Ureter (tissue), 1 donor: Measurements from ENCODE around the gene GTSE1. TPM values are rescaled to one million over a fixed set of nuclear protein-coding genes. Genes with fewer than 3 reads are reported as not detected.
"Not testable (repeated sequence)": the region's sequence is repeated elsewhere in the genome, so short reads cannot be mapped to it uniquely, and the experiment has no call there.

Experiments used
- DNase-seq: peaks from one replicate; pipeline ENCODE4 v3.0.0-alpha.2; 2020; ENCODE audit warnings: low spot score
- total RNA-seq: library from RNA; stranded (reverse); gene quantifications from one replicate; pipeline ENCODE4 v1.2.4, GENCODE V29; 2023
- donor health status: DM: yes; HTN: yes; CAD: no.

GTSE1 gene, protein sequence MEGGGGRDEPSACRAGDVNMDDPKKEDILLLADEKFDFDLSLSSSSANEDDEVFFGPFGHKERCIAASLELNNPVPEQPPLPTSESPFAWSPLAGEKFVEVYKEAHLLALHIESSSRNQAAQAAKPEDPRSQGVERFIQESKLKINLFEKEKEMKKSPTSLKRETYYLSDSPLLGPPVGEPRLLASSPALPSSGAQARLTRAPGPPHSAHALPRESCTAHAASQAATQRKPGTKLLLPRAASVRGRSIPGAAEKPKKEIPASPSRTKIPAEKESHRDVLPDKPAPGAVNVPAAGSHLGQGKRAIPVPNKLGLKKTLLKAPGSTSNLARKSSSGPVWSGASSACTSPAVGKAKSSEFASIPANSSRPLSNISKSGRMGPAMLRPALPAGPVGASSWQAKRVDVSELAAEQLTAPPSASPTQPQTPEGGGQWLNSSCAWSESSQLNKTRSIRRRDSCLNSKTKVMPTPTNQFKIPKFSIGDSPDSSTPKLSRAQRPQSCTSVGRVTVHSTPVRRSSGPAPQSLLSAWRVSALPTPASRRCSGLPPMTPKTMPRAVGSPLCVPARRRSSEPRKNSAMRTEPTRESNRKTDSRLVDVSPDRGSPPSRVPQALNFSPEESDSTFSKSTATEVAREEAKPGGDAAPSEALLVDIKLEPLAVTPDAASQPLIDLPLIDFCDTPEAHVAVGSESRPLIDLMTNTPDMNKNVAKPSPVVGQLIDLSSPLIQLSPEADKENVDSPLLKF
- 1.6 TPM for total RNA-seq

DNA sequence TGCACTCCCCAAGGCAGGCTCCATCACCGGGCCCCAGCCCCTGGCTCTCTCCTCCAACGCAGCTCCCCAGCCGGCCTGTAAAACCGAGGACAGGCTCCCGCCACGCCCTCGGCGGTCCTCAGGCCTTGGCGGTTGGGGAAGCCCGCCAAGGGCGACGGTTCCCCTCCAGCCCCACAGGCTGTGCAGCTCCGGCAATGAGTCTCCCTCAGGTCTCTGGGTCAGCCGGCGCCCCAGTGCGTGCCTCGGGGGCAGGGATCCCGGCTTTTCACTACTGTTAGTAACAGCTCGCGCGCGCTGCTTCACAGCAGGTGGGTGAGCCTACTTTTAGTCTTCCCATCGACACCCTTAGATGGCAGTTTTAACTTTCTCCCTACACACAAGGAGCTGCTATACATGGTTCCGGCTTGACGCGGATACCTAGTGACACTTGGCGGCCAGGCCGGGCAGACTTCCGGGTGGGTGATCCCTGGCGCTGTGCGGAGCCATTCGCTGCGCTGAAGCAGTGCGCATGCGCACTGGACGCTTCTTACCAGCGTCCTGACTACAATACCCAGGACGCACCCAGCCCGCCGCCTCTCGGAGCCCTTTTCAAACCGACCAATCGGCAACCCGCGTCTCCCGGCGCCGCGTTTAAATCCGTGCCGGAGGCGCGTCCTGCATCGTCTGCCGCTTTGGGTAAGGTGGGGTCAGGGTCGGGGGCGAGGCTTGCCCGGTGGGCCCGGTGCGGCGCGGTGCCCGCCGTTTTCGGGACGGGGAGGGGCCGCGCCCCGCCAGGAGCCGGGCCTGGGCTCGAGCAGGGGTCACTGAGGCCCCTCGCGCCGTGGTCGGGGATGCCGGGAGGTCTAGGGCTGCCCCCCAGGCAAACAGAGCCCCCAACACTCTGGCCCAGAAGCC, at the start of gene GTSE1:
Gene GTSE1, plus strand, starts transcription at position 614 of the 894 bp plus-strand sequence. CDS start 531 bp downstream, outside the sequence.
- peak; percentile 98 for DNase-seq

DNA sequence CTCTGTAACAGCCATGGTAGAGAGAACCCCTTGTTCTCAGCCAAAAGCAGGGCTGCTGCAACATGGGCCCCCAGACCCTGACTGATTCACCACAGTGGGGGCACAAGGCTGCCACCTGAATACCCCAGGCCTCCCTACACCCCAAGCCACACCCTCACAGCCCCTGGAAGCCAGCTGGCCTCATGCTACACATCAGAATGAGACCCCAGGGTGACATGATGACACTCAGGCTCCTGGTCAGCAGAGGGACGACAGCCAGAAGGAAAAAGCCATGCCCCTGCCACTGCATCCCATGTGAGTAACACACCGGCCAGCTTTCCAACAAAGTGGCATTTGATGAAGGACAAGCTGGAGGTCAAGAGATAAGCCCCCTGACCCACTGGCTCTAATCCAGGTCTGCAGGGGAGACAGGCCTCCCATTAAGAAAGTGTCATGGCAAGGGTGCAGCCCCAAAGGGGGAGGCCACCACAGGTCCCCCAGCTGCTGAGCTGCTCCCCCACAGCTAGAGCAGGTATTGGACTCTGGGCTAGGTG, 49.2 kb upstream of the GTSE1 start:
- DNase-seq = no peak

DNA sequence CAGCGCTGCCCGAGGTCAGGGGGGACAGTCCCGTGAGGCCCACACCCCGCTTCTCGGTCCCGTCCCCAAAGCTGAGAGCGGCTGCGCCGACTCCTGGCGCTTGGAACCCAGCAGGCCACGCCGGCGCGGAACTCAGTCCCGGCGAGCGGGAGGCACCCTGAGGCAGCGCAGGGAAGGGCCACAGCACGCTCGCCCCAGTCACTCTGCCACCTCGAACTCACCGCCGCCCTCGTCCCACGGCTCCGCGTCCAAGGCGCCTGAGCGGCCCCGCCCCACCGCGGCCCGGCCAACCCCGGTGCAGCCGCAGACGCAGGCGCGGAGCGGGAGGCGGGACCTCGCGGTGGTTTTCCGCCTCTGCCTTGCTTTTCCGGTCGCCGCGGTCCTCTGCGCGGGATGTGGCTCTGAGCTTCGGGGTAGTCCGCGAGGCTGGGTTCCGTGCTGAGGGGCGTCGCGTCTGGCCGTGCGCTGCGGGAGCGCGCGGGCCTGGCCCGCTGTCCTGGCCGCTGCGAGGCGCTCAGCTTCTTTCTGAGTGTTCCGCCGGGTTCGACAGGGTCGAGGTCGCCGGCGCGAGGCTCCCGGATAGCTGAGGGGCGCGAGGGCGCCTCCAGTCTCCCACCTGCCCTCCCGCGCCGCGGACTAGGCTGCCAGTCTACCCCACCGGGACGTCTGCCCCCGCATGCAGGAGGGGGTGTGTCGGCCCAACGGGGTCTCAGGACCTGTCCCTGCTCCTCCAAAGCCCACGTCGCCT, 46.5 kb upstream of the GTSE1 start, which contains the start of gene CDPF1:
Gene CDPF1, minus strand, starts transcription at position 259 of the 748 bp plus-strand sequence. CDS start 2,009 bp downstream, outside the sequence.
- peak; percentile 91 for DNase-seq

DNA sequence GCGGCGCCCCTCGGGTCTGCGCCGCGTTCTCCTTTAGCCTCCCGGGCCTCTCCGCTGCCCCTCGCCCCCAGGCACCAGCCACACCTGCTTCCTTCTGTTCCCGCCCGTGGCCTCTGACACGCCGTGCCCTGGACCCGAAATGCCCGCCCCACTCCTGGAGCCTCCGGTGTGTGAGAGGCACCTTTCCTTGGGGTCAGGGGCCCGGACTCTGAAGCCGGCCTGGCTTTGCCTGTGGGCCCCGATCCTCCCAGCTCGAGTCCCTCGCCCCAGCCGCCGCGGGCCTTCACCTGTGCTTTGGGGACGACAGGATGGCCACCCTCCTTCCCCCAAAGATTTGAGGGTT, 45.9 kb upstream of the GTSE1 start:
- DNase-seq = no peak

DNA sequence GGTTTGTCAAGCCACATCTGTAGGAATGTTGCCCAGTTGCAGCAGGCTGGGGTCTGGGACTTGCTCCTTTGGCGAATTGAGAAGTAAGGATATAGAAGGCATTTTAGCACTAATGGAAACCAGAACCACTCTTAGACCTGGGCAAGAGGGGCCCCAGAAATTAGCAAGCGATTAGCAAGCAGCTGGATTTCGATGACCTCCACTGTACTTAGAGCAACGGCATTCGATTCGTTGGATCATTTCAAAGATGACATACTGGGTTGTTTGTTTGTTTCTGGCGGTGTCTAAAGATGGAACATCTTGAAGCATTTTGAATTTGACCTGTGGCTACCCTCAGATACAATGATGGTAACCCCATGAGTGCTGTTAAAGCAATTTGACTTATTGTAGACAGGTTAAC, 45.4 kb upstream of the GTSE1 start:
- no peak for DNase-seq

DNA sequence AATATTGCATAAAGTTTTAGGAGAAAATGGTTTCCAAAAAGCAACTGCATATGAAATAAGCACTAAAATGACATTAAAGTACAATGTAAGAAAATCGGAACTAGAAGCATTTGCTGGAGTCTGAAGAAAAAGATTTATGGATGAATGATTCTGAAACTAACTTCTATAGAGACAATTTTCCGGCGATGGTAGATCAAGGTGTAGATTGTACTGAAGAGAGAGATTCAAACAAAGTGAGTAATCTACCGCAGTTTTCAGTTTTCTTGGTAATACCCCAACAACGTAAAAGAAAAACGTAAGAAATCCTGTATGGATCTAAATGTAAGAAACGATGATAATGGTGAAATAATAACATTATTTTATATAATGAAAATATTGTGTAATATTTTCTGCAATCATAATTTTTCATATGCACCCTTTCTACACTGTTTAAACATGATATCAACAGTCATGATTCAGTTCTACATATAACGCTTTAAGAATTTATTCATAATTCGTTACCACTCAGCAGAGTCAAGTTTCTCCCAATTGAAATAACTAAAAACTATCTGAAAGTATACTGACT, 44.8 kb upstream of the GTSE1 start:
- DNase-seq = no peak

DNA sequence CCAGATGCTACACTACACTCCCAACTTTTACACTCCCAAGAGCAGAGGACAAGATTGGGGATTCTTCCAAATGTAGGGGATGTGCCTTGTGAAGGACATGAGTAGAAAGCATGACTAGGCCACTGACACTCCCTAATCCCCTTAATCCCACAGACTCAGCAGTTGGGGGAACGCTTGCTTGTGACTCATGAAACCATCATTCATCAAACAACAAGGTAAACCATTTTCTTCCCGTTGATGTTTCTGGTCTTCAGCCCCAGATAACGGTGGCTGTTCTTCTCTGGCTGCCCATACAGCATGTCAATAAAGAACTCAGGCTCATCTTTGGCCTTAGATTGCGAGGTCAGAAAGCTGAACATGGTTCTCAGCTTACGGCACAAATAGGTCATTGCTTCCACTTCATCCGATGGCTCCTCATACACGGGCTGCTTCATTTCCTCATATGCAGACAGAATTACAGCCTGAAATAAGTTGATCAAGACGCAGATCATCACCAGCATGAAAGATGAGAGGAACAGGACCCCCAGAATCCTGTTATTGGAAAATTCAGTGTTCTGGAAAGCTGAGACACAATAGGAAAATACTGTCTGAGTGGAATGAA, 40.2 kb upstream of the GTSE1 start:
- no peak for DNase-seq

DNA sequence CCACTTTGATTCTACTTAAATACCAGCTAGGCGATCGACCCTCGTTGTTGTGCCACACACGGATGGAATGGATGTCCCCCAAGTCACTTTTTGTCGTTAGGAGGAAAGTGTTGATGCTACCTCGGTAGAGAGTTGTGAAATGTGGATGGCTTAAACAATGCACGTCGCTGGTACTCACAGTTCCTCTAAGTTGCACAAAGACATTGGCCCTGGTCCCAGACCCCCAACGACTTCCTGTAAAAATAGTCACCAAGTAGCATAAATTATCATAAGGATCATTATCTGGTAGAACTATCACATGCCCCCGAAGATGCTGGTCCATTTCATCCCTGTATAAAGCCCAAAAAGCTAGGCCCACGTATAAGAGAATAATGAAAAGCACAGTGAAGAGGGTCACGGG, 37.3 kb upstream of the GTSE1 start:
- no peak for DNase-seq

DNA sequence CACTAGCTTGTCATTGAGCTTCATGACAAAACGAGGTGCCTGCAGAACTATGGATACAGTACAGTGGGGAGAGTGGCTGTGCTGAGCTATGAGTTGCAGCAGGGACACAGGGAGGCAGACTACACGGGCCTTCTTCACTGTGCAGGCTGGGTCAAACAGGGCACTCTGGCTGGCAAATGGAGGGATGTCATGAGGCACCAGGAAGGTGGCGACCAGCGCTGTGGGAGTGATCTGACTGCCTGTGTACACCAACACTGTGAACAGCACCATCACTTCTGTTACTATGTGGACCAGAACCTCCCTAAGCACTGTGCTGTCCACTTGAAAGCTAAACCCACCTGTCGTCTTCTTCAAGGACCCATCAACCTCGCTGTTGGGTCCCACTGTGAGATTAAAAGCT, 36.6 kb upstream of the GTSE1 start:
- DNase-seq = no peak

DNA sequence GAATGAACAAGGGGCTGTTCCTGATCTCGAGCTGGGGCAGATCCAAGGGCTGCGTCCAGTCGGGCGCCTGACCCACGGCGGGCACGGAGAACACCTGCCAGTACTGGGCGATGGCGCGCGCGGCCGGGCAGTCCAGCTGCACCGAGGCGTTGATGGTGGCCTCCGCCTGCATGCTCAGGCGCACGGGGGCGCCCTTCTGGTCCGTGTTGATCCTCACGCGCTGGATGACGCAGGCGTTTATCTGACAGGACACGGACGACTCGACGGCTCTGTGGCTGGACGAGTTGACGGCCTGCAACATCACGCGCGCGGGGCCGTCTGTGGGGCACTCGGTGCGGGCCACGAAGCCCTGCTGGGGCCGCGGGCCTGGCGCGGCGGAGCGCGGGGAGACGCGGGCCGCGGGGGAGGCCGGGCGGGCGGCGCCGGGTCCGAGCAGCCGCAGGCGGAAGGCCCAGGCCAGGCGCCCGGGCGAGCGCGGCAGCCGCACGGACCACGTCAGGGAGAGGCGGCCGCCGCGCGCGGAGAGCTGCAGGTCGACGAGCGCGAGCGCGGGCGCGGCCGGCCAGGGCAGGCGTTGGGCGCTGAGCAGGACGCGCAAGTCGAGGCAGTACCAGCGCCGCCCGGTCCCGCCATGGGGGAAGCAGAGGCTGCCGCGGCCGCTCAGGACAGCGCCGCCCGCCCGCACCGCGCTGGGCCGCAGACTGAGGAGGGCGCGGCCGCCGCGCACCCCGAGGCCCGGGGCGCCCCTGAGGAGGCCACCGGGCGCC, 34.0 kb upstream of the GTSE1 start:
- DNase-seq = no peak

DNA sequence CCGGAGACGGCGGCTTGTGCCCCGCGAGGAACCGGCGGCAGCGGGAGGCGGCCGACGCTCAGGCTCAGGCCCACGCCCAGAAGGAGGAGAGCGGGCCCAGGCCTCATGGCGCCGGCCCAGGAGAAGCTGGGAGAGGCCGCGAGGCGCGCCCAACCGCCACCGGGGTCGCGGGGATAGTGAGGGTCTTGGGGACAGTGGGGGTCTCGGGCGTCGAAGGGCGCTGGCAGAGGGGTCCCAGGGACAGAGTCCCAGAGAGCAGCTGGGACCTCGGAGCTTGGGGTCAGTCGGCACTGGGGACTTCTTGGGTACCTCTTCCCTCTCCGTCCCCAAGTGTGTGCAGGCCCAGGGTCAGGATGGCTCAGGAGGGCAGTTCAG, 33.5 kb upstream of the GTSE1 start, which contains the start of gene PKDREJ:
Gene PKDREJ, minus strand, starts transcription at position 128 of the 375 bp plus-strand sequence. Its CDS starts 21 bp downstream, at position 107.
- no peak for DNase-seq

DNA sequence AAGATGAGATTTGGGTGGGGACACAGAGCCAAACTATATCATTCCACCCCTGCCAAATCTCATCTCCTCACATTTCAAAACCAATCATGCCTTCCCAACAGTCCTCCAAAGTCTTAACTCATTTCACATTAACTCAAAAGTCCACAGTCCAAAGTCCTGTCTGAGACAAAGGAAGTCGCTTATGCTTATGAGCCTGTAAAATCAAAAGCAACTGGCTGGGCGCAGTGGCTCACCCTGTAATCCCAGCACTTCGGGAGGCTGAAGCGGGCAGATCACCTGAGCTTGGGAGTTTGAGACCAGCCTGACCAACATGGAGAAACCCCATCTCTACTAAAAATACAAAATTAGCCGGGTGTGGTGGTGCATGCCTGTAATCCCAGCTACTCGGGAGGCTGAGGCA, 32.1 kb upstream of the GTSE1 start:
- DNase-seq = not testable (repeated sequence)

DNA sequence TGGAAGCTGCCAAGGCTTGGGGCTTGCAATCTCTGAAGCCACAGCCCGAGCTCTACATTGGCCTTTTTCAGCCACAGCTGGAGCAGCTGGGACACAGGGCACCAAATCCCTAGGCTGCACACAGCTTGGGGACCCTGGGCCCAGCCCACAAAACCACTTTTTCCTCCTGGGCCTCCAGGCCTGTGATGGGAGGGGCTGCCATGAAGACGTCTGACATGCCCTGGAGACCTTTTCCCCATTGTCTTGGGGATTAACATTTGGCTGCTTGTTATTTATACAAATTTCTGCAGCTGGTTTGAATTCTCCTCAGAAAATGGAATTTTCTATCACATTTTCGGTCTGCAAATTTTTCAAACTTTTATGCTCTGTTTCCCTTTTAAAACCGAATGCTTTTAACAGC, 31.0 kb upstream of the GTSE1 start:
- not testable (repeated sequence) for DNase-seq

DNA sequence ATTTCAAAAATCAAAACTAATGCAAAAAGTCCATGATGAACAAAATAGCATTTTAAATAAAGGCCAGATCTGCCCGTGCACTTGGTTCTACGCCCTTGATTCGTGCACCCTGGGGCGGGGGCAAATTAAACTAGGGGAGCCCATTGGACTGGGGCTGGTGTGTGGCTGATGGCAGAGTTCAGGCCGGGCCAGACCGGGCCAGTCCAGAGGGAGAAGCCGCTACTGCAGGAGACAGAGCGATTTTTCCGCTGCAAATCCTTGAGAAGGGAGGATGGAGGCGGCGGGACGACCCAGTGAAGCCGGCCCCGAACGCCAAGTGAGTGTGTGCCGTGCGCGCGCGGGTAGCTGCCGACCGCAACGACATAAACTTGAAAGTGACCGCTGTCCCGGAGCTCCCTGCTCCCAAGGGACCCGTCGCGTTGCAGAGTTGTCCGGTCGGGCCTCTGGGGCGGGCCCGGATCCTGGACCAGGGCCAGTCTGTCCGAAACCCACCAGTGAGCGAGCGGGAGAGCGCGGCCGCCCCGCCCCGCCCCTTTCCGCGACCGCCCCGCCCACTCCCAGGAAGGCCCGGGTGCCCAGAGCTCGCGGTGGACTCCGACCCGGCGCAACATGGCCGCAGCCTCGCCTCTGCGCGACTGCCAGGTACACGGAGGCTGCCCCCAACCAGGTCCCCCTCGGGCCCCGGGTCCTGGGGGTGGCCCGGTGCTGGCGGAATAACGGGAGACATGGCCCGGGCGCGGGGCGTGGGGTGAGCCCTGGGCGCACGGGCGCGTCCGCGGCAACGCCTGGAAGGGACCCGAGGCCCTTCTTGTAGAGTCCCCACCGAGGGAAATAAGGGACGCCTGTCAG, 29.0 kb upstream of the GTSE1 start, which contains the start of gene TTC38:
Gene TTC38, plus strand, starts transcription at position 578 of the 849 bp plus-strand sequence. Its CDS starts 32 bp downstream, at position 610.
- DNase-seq = peak; percentile 91

DNA sequence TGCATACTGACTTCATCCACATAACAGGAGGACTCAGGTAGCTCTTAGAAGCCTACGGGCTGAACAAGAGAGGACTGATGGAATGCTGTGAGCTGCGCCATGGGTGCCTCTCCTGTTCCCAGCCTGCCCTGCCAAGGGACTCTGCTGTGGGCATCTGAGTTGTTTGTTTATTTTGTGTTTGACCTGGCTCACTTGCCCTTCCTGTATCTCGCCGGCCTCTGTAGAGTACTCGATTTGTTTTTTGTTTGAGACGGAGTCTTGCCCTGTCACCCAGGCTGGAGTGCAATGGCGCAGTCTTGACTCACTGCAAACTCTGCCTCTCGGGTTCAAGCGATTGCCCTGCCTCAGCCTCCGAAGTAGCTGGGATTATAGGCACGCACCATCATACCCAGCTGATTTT, 27.1 kb upstream of the GTSE1 start:
- no peak for DNase-seq

DNA sequence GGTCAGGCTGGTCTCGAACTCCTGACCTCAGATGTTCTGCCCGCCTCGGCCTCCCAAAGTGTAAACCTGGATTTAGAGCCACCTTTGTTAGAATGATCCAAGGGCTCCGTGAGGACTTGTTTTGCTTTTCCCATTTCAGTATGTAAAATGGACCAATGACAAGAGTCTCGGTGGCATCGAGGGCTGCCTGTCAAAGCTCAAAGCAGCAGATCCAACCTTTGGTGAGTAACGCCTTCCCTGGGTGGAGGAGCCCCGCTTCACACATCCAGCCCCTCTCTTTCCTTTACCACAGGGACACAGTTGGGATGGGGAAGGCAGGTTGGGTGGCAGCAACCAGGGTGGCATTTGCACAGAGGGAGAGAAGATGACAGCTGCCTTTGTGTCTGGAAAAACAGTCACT, 24.5 kb upstream of the GTSE1 start:
- no peak for DNase-seq

DNA sequence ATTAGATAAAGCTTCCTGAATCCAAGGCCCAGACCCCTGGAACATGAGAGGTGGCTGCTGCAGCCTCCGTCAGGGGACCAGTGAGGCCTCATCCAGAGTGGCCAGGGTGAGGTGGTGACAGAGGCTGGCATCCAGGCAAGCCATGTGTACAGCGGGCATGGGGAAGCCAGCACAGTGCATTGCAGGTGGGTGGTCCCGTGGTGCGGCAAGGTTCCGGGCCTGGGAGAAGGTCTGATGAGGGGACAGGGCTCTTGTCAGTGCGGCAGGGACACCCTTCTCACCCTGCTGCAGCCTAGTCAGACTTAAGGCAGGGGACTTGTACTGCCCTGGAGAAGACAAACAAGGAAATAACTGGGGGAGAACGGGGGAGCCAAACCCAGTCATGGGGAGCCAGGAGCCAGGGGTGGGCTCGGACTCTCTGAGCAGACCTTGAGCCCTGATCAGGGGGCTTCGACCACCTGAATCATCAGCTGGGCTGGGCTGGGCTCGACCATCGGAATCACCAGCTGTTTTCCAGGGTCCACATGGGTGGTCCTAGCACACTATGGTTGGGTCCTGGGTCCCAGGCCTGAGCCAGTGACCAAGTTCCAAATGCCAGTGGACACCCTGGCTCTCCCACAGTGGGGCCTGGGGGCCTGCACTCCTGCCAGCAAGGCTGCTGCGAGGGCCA, 23.8 kb upstream of the GTSE1 start:
- no peak for DNase-seq
